Progenitor cell of endocrine pancreas (in vitro differentiated cells): ENCODE data around the gene LEMD2. TPM values are rescaled to one million over a fixed set of nuclear protein-coding genes. Genes with fewer than 3 reads are reported as not detected.

Experiments used
- DNase-seq: peaks from one replicate; pipeline ENCODE4 v3.0.0; 2021; ENCODE audit warnings: low spot score; ENCODE audit not compliant: unreplicated experiment
- H3K27ac Mint-ChIP-seq: 2 replicates; pipeline ENCODE4 v1.8.0; 2021; ENCODE audit warnings: mild to moderate bottlenecking, moderate library complexity, mixed read lengths
- H3K27me3 Mint-ChIP-seq: 2 replicates; pipeline ENCODE4 v1.8.0; 2021; ENCODE audit warnings: mixed read lengths
- H3K36me3 Mint-ChIP-seq: 2 replicates; pipeline ENCODE4 v1.8.0; 2022; ENCODE audit warnings: mixed read lengths; ENCODE audit not compliant: insufficient read depth
- H3K4me1 Mint-ChIP-seq: 2 replicates; pipeline ENCODE4 v1.8.0; 2021; ENCODE audit warnings: low read depth, mixed read lengths
- H3K4me3 Mint-ChIP-seq: 2 replicates; pipeline ENCODE4 v1.8.0; 2021; ENCODE audit warnings: low read depth, mild to moderate bottlenecking, moderate library complexity, mixed read lengths
- H3K9me3 Mint-ChIP-seq: 2 replicates; pipeline ENCODE4 v1.8.0; 2021; ENCODE audit warnings: low read depth, mixed read lengths
- CTCF ChIP-seq: fragments of 200-600 bp; sonication (generic); IDR thresholded peaks from one replicate; pipeline ENCODE4 v1.5.0; 2021; ENCODE audit warnings: antibody characterized with exemption, mild to moderate bottlenecking; ENCODE audit not compliant: unreplicated experiment
- total RNA-seq: library from RNA; stranded (reverse); gene quantifications from 2 replicates; pipeline ENCODE4 v1.2.1, GENCODE V29; 2021

LEMD2 gene
- total RNA-seq, 1 donor from 2014 or later: 69.9 TPM

- H3K27ac Mint-ChIP-seq: no peak overlapping the region
- no peak for TF ChIP-seq CTCF
Measured at GRCh38 chr6:33765368-33765767, 23.6 kb downstream of the LEMD2 start.

GRCh38 chr6:33764036-33764435 lies 24.9 kb downstream of the LEMD2 start:
- Mint-ChIP-seq H3K4me3 (no peak overlapping the region), H3K4me1 (peaks cover 4% of the 10 kb centered on the region), H3K27ac (no peak overlapping the region), H3K9me3 (no peaks in the 10 kb centered on the region), H3K27me3 (peaks cover 17% of the 10 kb centered on the region), H3K36me3 (no peaks in the 10 kb centered on the region)
- no peak for TF ChIP-seq CTCF
- DNase-seq: no peak

More at GRCh38 chr6:33765368-33765767, 23.6 kb downstream of the LEMD2 start:
- Mint-ChIP-seq H3K27me3 (peaks cover 20% of the 10 kb centered on the region), H3K36me3 (no peaks in the 10 kb centered on the region), H3K9me3 (no peaks in the 10 kb centered on the region), H3K4me3 (no peak overlapping the region), H3K4me1 (peaks cover 4% of the 10 kb centered on the region)
- no peak for DNase-seq

- Mint-ChIP-seq H3K4me3 (no peak overlapping the region), H3K36me3 (no peaks in the 10 kb centered on the region), H3K27me3 (peaks cover 14% of the 10 kb centered on the region), H3K27ac (no peak overlapping the region), H3K4me1 (peaks cover under 1% of the 10 kb centered on the region), H3K9me3 (no peaks in the 10 kb centered on the region)
- no peak for DNase-seq
- TF ChIP-seq CTCF: no peak
Measured at GRCh38 chr6:33763483-33763882, 25.4 kb downstream of the LEMD2 start.

GRCh38 chr6:33762713-33763112 lies 26.2 kb downstream of the LEMD2 start:
- H3K27ac Mint-ChIP-seq: no peak overlapping the region
- no peak for DNase-seq

GRCh38 chr6:33761922-33762629 lies 26.9 kb downstream of the LEMD2 start:
- Mint-ChIP-seq H3K4me3 (no peak overlapping the region), H3K4me1 (no peaks in the 10 kb centered on the region), H3K9me3 (no peaks in the 10 kb centered on the region), H3K27ac (no peak overlapping the region), H3K36me3 (no peaks in the 10 kb centered on the region), H3K27me3 (peaks cover 8% of the 10 kb centered on the region)
- DNase-seq: peak; percentile 31
- peak; percentile 52 for TF ChIP-seq CTCF

More at GRCh38 chr6:33762713-33763112, 26.2 kb downstream of the LEMD2 start:
- Mint-ChIP-seq H3K36me3 (no peaks in the 10 kb centered on the region), H3K4me1 (no peaks in the 10 kb centered on the region), H3K27me3 (peaks cover 10% of the 10 kb centered on the region), H3K4me3 (no peak overlapping the region), H3K9me3 (no peaks in the 10 kb centered on the region)
- no peak for TF ChIP-seq CTCF
